Adrenal gland (tissue), 5 donors: ENCODE measurements around the gene HLCS.

ENCODE experiments used
- CTCF ChIP-seq, 6 experiments: fragments of 450-650 bp in 4 of 6; fragments of 200-600 bp in 2 of 6; sonication (generic) in 1 of 6; IDR thresholded peaks; 1 replicate in 5 of 6; 2 replicates in 1 of 6; pipeline versions ENCODE4 v1.5.1 to v1.8.0; 2016 to 2021; ENCODE audit warnings: antibody characterized with exemption in 6 of 6, mild to moderate bottlenecking in 2 of 6, moderate library complexity in 1 of 6
- POLR2A ChIP-seq, 2 donors: fragments of 450-650 bp; IDR thresholded peaks; one replicate each; pipeline ENCODE4 v1.6.1; 2017; ENCODE audit warnings: antibody characterized with exemption in 2 of 2, mild to moderate bottlenecking in 2 of 2, moderate library complexity in 1 of 2
- donor health status: DM: no; HTN: no; CAD: no.

GRCh38 chr21:36716836-36717235, 249.6 kb downstream of the HLCS start:
- TF ChIP-seq CTCF (IDR thresholded peaks at IDR 0.05) (no peak), POLR2A (IDR thresholded peaks at IDR 0.05) (no peak)
